Uterine smooth muscle cell (primary cell): ENCODE results near the gene ERI3. TPM values are rescaled to one million over a fixed set of nuclear protein-coding genes. Genes with fewer than 3 reads are reported as not detected.

Experiments used
- total RNA-seq: library from RNA; depleted of rRNA; stranded (reverse); fragments of >200 nt; gene quantifications from 2 replicates; pipeline ENCODE4 v1.2.3, GENCODE V29; 2014

Gene ERI3, protein sequence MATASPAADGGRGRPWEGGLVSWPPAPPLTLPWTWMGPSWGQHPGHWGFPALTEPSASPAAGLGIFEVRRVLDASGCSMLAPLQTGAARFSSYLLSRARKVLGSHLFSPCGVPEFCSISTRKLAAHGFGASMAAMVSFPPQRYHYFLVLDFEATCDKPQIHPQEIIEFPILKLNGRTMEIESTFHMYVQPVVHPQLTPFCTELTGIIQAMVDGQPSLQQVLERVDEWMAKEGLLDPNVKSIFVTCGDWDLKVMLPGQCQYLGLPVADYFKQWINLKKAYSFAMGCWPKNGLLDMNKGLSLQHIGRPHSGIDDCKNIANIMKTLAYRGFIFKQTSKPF
- total RNA-seq = 38.1 and 38.9 TPM in 2 replicates

DNA sequence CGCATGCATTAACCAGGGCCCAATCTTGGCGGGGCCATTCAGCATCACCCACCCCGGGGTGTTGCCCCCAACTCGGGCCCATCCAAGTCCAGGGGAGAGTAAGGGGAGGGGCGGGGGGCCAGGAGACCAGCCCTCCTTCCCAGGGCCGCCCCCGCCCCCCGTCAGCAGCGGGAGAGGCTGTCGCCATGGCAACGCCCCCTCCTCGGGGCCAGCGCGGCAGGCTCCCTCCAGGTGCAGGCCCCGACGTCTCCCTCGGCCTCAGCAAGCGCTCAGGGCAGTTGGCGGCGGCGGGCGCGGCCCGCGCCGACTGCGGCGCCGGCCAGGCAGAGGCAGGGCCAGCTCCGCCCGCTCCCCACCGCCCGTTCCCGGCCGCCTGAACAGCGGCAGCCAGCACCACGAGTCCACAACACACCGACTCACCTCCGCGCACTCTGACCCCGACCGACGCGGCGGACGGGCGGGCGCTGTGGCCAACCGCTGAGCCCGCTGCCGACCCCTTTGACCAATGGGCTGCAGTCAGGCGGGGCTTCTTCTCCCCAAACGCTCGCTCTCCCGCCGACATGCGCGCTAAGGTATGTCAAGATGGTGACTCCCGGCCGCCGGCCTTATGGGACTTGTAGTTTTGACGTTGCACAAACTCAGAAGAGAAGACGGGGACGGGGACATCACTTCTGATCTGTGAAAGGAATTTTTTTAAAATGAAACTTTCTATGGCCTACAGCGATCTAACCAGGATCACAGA is at the start of gene ERI3:
Gene ERI3 (minus strand): TSS at position 418 of the 742 bp plus-strand sequence. CDS start 231 bp downstream, at position 187.

DNA sequence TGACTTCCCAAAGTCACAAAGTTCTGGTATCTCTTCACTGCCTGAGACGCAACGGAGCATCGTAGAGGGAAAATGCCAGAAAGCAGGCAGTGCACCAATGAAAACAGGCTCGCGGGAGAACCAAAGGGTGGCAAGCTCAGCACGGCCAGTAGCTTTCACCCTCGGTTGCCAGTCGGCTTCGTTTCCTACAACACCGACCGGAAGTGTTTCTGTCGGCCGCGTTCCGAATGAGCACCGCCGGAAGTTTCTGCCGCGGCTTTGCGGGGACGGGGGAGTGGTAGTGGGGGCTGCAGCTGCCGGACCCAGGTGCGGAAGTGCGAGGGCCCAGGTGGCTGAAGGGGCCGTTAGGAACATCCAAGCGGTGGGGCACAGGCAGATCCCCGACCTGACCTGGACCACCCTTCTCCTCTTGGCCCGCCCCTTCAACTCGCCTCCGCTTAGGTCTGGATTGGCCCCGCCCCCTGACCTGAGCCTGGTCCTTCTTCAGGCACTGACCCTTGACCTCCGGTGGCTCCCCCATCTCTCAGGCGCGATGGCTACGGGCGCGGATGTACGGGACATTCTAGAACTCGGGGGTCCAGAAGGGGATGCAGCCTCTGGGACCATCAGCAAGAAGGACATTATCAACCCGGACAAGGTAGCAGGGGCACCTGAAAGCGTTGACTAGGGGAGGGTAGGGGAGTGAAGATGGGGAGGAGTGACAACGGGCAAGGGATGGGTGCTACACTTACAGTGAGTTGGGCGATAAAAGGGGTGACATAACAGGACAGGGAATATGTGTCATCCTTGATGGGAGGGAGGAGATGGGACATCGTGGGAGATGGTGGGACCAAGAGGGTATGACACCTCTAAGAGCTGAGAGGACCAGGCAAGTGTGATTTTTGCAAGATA is 141.6 kb downstream of the ERI3 start, which contains the start of gene DMAP1:
Gene DMAP1 (plus strand): TSS at position 250 of the 891 bp plus-strand sequence. CDS start 283 bp downstream, at position 533.

Other genes with a start within 250 kb of the ERI3 start
- under 0.01 TPM in 2 replicates for gene KLF17, start 236.4 kb downstream of the ERI3 start, total RNA-seq
- gene KLF18, start 213.6 kb downstream of the ERI3 start, total RNA-seq = not detected in 2 replicates
- gene DMAP1, start 141.8 kb downstream of the ERI3 start, total RNA-seq = 22.0 and 25.3 TPM in 2 replicates
- 66.4 and 95.8 TPM in 2 replicates for gene RNF220, start 50.0 kb upstream of the ERI3 start, total RNA-seq